Mesenchymal stem cell (in vitro differentiated cells and primary cell): ENCODE measurements around the gene CARD19.

Experiments
- DNase-seq: peaks from one replicate; pipeline ENCODE4 v3.0.0-alpha.2; 2013
- H2AFZ ChIP-seq: one replicate; pipeline ENCODE4 v1.6.1; 2013; ENCODE audit warnings: low read depth, mild to moderate bottlenecking, control low read depth, inconsistent platforms, low read length, moderate library complexity
- H2AK5ac ChIP-seq: 2 replicates; pipeline ENCODE4 v1.6.1; 2013; ENCODE audit warnings: low read length, moderate library complexity, mild to moderate bottlenecking, inconsistent platforms; ENCODE audit not compliant: severe bottlenecking
- H2BK120ac ChIP-seq: one replicate; pipeline ENCODE4 v1.6.1; 2013; ENCODE audit warnings: low read depth, mild to moderate bottlenecking, inconsistent platforms, low read length, moderate library complexity
- H2BK12ac ChIP-seq, 2 experiments: one replicate each; pipeline ENCODE4 v1.6.1; 2013; ENCODE audit warnings: inconsistent platforms in 2 of 2, low read length in 2 of 2, mild to moderate bottlenecking in 2 of 2, moderate library complexity in 2 of 2, control low read depth in 1 of 2
- H2BK15ac ChIP-seq: one replicate; pipeline ENCODE4 v1.6.1; 2013; ENCODE audit warnings: mild to moderate bottlenecking, low read depth, inconsistent platforms; ENCODE audit not compliant: poor library complexity, severe bottlenecking
- H2BK5ac ChIP-seq: 2 replicates; pipeline ENCODE4 v1.6.1; 2013; ENCODE audit warnings: low read depth, mild to moderate bottlenecking, low read length, control low read depth, inconsistent platforms; ENCODE audit not compliant: poor library complexity, severe bottlenecking
- H3K14ac ChIP-seq, 2 experiments: one replicate each; pipeline ENCODE4 v1.6.1; 2013; ENCODE audit warnings: inconsistent platforms in 2 of 2, low read length in 2 of 2, control low read depth in 1 of 2, mild to moderate bottlenecking in 1 of 2, moderate library complexity in 1 of 2
- H3K18ac ChIP-seq, 2 experiments: one replicate each; pipeline ENCODE4 v1.6.1; 2013; ENCODE audit warnings: inconsistent platforms in 2 of 2, low read length in 2 of 2, control low read depth in 1 of 2, low read depth in 1 of 2, mild to moderate bottlenecking in 1 of 2
- H3K23ac ChIP-seq, 2 experiments: one replicate each; pipeline ENCODE4 v1.6.1; 2013; ENCODE audit warnings: inconsistent platforms in 2 of 2, low read length in 2 of 2, mild to moderate bottlenecking in 2 of 2, moderate library complexity in 2 of 2, control low read depth in 1 of 2
- H3K27ac ChIP-seq: 2 replicates; pipeline ENCODE4 v1.5.1; 2013; ENCODE audit warnings: mild to moderate bottlenecking, moderate library complexity, low read length, control low read depth, inconsistent platforms; ENCODE audit not compliant: poor library complexity, severe bottlenecking
- H3K27me3 ChIP-seq, 2 experiments: 2 replicates each; pipeline versions ENCODE4 v1.6.1 to v1.7.0; 2013; ENCODE audit warnings: low read length in 2 of 2, mild to moderate bottlenecking in 2 of 2, moderate library complexity in 2 of 2, control low read depth in 1 of 2, inconsistent platforms in 1 of 2; ENCODE audit not compliant: control insufficient read depth in 1 of 2, insufficient read depth in 1 of 2
- H3K36me3 ChIP-seq, 2 experiments: 2 replicates each; pipeline versions ENCODE4 v1.6.1 to v1.7.0; 2013; ENCODE audit warnings: low read length in 2 of 2, control low read depth in 1 of 2, inconsistent platforms in 1 of 2, low read depth in 1 of 2, mild to moderate bottlenecking in 1 of 2; ENCODE audit not compliant: insufficient read depth in 2 of 2, control insufficient read depth in 1 of 2
- H3K4ac ChIP-seq, 2 experiments: one replicate each; pipeline ENCODE4 v1.6.1; 2013; ENCODE audit warnings: inconsistent platforms in 2 of 2, low read length in 2 of 2, mild to moderate bottlenecking in 2 of 2, moderate library complexity in 2 of 2, control low read depth in 1 of 2, low read depth in 1 of 2
- H3K4me1 ChIP-seq: 2 replicates; pipeline ENCODE4 v1.6.1; 2013; ENCODE audit warnings: low read depth, low read length, control low read depth; ENCODE audit not compliant: control insufficient read depth, insufficient read depth
- H3K4me2 ChIP-seq: 2 replicates; pipeline ENCODE4 v1.6.1; 2013; ENCODE audit warnings: low read length, mild to moderate bottlenecking, inconsistent platforms; ENCODE audit not compliant: poor library complexity, severe bottlenecking
- H3K4me3 ChIP-seq, 2 experiments: 2 replicates each; pipeline versions ENCODE4 v1.5.1 to v1.7.0; 2013; ENCODE audit warnings: low read length in 2 of 2, mild to moderate bottlenecking in 2 of 2, control low read depth in 1 of 2, low read depth in 1 of 2; ENCODE audit not compliant: insufficient read depth in 1 of 2
- H3K79me1 ChIP-seq: replicated peaks from 2 replicates; pipeline ENCODE4 v1.6.1; 2013; ENCODE audit warnings: mild to moderate bottlenecking, control low read depth, low read length, inconsistent platforms; ENCODE audit not compliant: poor library complexity, severe bottlenecking
- H3K9ac ChIP-seq: 2 replicates; pipeline ENCODE4 v1.7.0; 2013; ENCODE audit warnings: mild to moderate bottlenecking, low read length, moderate library complexity
- H3K9me3 ChIP-seq: 2 replicates; pipeline ENCODE4 v1.7.0; 2013; ENCODE audit warnings: mild to moderate bottlenecking, low read length; ENCODE audit not compliant: control insufficient read depth
- H4K8ac ChIP-seq: one replicate; pipeline ENCODE4 v1.6.1; 2013; ENCODE audit warnings: inconsistent platforms, mild to moderate bottlenecking, low read length, moderate library complexity
- H4K91ac ChIP-seq: one replicate; pipeline ENCODE4 v1.6.1; 2013; ENCODE audit warnings: mild to moderate bottlenecking, low read length, inconsistent platforms
- WGBS: methylation state at CpG from one replicate; pipeline ENCODE4 v1.1.7; 2013; ENCODE audit warnings: mixed read lengths; 5-methylcytosine and 5-hydroxymethylcytosine counted together

The CARD19 gene

DNA sequence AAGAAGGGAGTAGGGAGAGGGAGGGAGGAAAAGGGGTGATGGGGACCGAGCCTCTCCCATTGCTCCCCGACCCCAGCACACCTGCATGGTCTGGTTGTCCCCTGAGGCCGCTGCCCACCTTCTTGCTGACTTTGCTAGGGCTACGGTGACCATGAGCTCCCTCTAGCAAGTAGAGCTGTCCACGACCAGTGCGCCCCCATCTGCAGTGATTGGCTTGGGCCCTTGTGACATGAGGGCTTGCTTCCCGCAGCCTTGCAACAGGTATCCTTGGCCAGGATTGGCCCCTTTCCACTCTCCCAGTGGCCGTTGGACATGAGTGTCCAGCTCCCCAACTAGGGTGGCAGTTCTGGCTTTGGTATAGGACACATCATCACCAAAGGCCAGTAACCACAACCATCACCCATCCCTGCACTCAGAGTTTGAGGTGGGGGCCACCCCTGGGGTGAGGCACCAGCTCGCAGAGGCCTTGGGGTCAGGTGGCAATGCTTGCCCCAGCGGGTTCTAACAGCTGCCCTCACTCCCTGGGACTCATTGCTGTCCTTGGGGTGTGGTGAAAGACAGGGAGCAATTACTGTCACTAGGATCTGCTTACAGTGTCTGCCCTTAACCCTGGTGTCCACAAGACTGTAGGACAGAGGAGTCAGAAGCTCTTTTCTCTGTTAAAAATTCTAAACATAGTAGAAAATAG lies 55.2 kb downstream of the CARD19 start:
- DNase-seq: no peak
- Histone ChIP-seq H3K18ac (no peak overlapping the region), H2BK12ac (no peak overlapping the region), H3K4ac (no peak overlapping the region), H4K91ac (peak overlapping the region; percentile 24), H3K9ac (no peak overlapping the region), H3K4me3 (no peak overlapping the region), H2AFZ (no peak overlapping the region), H3K27ac (no peak overlapping the region), H3K36me3 (no peaks in the 10 kb centered on the region), H4K8ac (no peak overlapping the region), H3K79me1 (no peaks in the 10 kb centered on the region), H2AK5ac (no peak overlapping the region), H3K23ac (no peak overlapping the region), H2BK5ac (no peak overlapping the region), H3K14ac (peak overlapping the region in 1 of 2 experiments; percentile 38), H3K4me2 (no peak overlapping the region), H2BK120ac (no peak overlapping the region), H3K27me3 (no peaks in the 10 kb centered on the region), H3K4me1 (no peaks in the 10 kb centered on the region), H3K9me3 (no peaks in the 10 kb centered on the region), H2BK15ac (no peak overlapping the region)
- 78% methylated on average over 10 of the region's 10 CpGs for WGBS

DNA sequence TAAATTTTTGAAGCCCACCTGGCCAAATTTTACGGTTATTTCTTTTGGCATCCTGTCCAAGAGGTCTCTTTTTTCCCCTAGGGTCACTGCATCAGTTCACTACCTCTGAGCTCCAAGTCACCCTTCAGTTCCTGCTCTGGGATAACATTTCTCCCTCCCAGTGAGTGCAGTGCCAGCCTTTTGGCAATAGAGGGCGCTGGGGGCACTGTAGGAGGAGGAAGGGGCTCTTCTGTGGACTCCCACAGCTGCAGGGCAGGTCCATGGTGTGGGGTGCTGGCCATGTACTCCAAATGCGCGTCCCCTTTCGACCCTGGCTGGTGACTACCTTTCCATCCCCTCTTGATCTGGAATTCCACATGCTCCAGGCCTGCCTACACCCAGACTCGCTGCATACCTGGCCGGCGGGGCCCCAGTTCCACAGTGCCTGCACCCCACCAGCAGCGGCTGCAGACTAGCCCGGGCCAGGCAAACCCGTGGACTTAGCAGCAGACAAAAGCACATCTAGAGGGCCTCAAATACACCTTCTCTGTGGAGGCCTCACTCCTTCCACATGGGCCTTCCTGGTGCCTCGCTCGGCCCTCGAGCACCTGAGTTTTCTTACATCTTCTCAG lies 58.4 kb downstream of the CARD19 start:
- Histone ChIP-seq H2BK120ac (no peak overlapping the region), H3K27ac (no peak overlapping the region), H2BK5ac (no peak overlapping the region), H2BK15ac (no peak overlapping the region), H3K4me3 (no peak overlapping the region), H2BK12ac (no peak overlapping the region), H4K91ac (no peak overlapping the region), H2AFZ (no peak overlapping the region), H3K79me1 (no peaks in the 10 kb centered on the region), H3K18ac (no peak overlapping the region), H3K4me1 (no peaks in the 10 kb centered on the region), H4K8ac (peak overlapping the region; percentile 30), H3K14ac (no peak overlapping the region), H2AK5ac (no peak overlapping the region), H3K4me2 (no peak overlapping the region), H3K36me3 (no peaks in the 10 kb centered on the region), H3K23ac (no peak overlapping the region), H3K27me3 (no peaks in the 10 kb centered on the region), H3K9me3 (no peaks in the 10 kb centered on the region), H3K4ac (no peak overlapping the region), H3K9ac (no peak overlapping the region)
- no peak for DNase-seq
- 83% methylated on average over 13 of the region's 14 CpGs for WGBS

DNA sequence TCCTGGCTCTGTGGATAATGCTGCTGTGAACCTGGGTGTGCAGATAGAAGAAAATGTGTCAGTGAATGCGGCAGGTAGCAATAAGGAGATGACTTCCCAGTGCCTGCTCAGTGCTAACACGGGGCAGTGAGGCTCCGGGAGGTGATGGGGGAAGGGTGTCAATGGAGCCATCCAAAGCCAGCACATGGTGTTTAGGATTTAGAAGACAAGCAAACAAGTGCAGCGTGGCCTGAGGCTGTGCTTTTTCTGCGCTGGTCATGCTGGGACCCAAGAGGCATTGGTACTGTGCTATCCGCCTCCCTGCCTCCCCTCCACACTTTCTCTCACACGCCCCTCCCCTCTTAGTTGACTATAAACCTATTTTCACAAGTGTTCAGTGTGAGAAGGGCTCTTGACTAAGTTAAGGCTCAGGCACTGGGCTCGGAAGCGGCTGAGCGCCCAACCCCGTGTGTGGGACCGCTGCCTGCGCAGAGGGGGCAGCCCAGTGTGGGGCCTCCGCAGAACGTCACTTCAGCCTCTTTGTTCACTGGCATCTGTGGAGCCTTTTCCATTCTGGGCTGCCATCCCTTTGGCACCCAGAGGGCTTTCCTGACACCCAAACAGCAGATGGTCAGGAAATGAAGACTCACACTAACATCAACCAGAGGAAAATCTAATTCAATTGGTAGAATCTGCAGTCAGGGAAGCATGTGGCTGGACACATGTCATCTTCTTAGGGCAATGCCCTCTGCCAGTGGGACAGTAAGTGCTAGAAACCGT lies 59.9 kb downstream of the CARD19 start:
- H2BK12ac ChIP-seq: no peak overlapping the region
- no peak overlapping the region for H3K27ac ChIP-seq
- no peak overlapping the region for H4K8ac ChIP-seq
- H2AK5ac ChIP-seq: no peak overlapping the region
- H2BK5ac ChIP-seq: no peak overlapping the region
- H3K36me3 ChIP-seq: no peaks in the 10 kb centered on the region
- H2AFZ ChIP-seq: no peak overlapping the region
- no peak overlapping the region for H3K18ac ChIP-seq
- no peak overlapping the region for H2BK120ac ChIP-seq
- H3K79me1 ChIP-seq: no peaks in the 10 kb centered on the region
- no peak overlapping the region for H2BK15ac ChIP-seq
- no peaks in the 10 kb centered on the region for H3K9me3 ChIP-seq
- H4K91ac ChIP-seq: no peak overlapping the region
- no peak for DNase-seq
- no peak overlapping the region for H3K14ac ChIP-seq
- 88% methylated on average over 16 of the region's 16 CpGs for WGBS
- H3K23ac ChIP-seq: no peak overlapping the region
- H3K4ac ChIP-seq: no peak overlapping the region
- no peak overlapping the region for H3K4me2 ChIP-seq
- H3K27me3 ChIP-seq: no peaks in the 10 kb centered on the region
- peaks cover 4% of the 10 kb centered on the region for H3K4me1 ChIP-seq
- H3K9ac ChIP-seq: no peak overlapping the region
- H3K4me3 ChIP-seq: no peak overlapping the region

GRCh38 chr9:93156475-93157008 lies 60.5 kb downstream of the CARD19 start:
- no peak overlapping the region for H3K23ac ChIP-seq
- no peak overlapping the region for H3K4me2 ChIP-seq
- peaks cover 4% of the 10 kb centered on the region for H3K4me1 ChIP-seq
- H4K8ac ChIP-seq: no peak overlapping the region
- H3K27me3 ChIP-seq: no peaks in the 10 kb centered on the region
- no peak overlapping the region for H3K18ac ChIP-seq
- H2AK5ac ChIP-seq: no peak overlapping the region
- H3K79me1 ChIP-seq: no peaks in the 10 kb centered on the region
- H3K27ac ChIP-seq: no peak overlapping the region
- no peak overlapping the region for H3K9ac ChIP-seq
- no peak overlapping the region for H2BK15ac ChIP-seq
- H2BK5ac ChIP-seq: no peak overlapping the region
- no peak overlapping the region for H4K91ac ChIP-seq
- 91% methylated on average over 10 of the region's 11 CpGs for WGBS
- no peak overlapping the region for H2BK120ac ChIP-seq
- H3K4me3 ChIP-seq: no peak overlapping the region
- no peak overlapping the region for H3K14ac ChIP-seq
- no peak for DNase-seq
- no peak overlapping the region for H3K4ac ChIP-seq
- H3K9me3 ChIP-seq: no peaks in the 10 kb centered on the region
- H2AFZ ChIP-seq: no peak overlapping the region
- no peak overlapping the region for H2BK12ac ChIP-seq
- H3K36me3 ChIP-seq: no peaks in the 10 kb centered on the region
